ENCODE data around the gene GLRA3.
"Not testable (repeated sequence)": the region's sequence is repeated elsewhere in the genome, so short reads cannot be mapped to it uniquely, and the experiment has no call there.

GLRA3 gene

DNA sequence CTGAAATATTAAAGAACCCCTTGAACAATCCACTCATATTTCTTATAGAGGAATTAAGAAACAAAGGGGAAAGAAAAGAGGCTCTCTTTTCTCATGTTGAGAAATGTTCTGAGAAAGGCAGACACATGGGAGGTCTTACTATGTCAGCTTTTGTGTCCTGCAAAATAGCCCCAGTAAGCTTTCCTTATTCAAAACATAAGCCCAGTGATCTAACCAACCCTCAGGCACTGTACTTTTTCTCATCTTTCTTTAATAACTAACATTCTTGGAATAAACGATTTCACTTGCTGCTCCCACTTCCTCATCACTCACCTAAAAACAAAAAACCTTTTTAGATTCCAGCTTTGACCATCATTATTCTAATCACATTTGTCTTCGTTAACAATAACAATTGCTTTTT is 115.9 kb downstream of the GLRA3 start:
- DNase-seq: no peak

DNA sequence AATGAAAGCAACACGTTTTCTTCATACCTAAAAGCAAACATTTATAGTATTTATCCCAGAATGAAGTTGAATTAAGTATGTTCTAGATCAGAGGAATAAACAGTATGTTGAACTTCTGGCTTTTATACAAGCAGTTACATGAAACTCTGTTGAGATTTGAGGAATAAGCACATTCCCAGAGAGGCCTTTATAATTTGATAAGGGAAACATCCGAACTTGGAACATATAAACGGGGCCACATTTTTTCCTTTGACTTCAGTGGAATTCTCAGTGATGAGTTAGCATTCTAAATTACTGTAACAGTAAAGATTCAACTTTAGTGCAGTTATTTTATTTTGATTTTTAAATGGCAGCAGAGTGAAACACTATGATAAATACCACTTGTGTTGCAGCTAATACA is 119.5 kb downstream of the GLRA3 start:
- no peak for DNase-seq

DNA sequence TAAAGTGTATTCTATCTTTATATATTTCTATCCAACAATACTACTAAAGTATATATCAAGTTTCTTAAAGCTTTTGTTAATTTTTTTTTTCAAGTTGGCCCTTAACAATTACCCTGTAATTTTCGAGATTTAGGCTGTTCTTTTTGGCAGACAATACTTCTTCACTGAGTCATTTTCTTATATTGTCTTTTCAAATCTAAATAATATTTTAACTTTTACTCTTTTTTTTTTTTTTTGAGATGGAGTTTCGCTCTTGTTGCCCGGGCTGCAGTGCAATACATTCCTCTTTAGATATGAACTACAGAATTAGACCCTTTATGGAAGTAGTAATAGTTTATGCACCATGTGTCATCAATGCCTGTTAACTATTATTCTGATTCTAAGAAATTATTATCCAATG is 120.7 kb downstream of the GLRA3 start:
- no peak for DNase-seq

DNA sequence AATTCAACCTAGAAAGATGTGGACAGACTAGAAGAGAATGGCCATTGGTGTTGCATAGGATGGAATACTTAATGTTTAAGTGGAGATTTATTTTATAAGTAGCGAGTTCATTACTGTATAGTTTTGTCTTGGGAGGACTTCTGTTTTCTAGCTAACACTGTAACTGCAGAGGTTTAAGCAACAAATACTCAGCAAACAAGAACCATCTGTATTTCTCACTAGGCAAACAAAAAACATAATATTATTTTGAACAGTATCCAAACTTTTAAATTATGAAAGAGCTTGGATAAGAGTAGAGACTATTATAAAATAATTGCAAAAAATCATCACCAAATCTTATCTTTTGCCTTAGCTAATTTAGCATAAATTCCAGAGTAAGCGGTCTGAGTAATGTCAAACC is 121.1 kb downstream of the GLRA3 start:
- no peak for DNase-seq

DNA sequence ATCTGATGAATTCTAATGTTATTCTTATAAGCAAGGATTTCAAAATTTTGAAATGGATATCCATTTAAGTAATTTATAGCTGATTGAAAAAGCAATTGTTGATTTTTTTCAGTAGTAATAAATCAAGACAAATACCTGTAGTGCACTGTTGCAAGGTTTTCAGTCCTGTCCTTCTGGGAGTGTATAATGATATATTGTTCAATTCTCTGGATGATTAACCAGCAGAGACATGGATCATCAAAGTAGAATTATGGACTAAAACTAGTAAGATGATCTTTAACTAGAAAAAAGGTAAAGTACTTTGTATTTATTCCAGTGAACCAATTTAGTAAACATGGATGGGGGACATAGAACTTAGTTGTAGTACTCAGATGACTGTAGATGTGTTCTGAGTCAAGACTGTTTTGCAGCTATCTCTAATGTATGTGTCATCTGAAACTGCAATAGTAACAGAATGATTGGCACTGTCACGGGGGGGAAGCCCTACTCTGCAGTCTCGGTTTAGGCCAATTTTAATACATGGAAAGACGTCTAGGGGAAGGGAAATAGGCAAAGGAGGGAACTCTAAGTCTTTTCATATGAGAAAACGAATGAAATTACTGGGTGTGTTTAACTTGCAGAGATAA is 121.9 kb downstream of the GLRA3 start:
- DNase-seq: no peak

DNA sequence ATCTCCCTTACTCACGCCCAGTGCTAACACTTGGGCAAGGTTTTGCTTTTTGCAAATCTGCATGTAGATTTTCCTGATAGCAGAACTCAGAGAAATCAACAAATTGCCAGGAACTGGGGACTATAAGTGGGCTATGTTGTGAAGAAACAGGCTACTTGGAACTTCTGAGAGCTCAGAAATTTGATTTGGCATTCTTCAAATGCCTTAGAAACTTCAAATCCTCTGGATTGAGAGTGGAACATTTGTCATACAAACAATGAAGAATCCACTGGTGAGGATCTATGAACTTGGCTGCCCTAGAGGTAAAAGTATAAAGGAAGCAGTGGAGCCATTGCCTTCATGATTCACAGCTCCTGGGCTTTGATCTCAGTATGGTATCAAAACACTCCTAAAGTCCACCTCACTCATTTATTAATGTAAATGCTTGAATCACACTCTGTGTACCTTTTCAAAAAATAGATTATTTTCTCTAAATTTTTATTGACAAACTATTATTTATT is 126.0 kb downstream of the GLRA3 start:
- no peak for DNase-seq

DNA sequence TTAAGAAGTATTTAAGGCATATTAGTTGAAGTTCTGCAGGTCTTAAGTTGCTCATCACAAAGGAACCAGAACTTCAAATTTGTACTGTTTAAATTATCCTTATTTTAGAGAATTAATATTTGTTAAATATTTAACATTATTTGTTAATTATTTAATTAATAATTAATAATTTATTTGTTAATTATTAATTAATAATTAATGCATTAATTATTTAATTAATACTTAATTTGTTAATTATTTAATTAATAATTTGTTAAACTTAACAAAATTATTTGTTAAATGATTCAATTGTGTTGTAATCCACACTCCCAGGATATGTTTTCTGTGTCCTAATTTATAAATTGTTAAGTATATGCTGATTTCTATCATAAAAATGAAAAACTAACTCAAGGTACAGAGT is 129.4 kb downstream of the GLRA3 start:
- no peak for DNase-seq

DNA sequence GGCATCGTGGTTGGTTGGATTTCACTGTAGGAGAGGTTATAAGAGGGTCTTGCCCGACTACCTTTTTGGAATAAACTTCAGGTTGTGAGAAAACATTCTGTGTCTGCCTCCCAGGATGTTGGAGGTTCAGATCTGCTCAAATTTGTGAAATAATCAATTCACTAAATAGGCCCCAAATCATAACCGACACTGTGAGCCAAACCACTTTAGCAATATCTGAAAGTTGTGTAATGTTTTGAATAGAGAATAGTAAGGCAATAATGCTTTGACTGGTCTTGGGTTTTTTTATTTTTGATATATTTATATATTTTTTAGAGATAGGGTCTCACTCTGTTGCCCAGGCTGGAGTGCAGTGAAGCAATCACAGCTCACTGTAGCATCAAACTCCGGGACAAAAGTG is 131.2 kb downstream of the GLRA3 start:
- no peak for DNase-seq

DNA sequence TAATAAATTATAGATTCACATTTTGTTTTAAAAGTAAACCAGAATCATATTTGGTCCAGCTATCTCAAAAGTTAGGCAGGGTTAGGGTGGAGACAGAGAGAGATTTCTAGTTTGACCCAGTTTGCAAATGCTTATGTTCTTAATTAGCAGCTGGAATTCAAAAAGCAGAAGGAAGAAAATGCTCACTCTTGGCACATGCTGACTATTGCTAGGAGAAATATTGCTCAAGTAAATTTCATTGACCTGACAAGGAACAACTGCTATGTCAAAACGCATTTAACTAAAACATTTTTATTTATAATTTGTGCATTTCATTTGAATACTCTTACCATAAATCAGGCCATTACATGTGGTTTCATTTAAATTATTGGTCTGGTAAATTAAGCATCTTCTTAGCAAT is 131.8 kb downstream of the GLRA3 start:
- peak in 1 of 3 donors; percentile 24 for DNase-seq

DNA sequence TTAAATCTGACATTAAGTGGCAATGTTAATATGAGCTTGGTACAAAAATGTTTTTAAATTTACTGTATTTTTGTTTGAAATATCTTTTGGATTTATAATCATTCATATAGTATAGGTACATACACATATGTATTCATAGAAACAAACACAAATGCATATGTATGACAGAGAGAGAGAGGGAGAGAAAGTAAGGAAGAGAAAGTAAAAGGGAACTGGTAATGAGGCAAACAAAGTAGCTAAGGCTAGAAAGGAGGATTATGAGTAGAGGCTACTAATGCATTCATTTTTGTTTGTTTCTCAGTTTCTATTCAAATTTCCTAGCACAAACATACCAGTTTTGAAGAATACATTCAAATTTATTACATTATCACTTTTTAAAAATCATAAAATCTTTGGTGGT is 132.4 kb downstream of the GLRA3 start:
- no peak for DNase-seq

DNA sequence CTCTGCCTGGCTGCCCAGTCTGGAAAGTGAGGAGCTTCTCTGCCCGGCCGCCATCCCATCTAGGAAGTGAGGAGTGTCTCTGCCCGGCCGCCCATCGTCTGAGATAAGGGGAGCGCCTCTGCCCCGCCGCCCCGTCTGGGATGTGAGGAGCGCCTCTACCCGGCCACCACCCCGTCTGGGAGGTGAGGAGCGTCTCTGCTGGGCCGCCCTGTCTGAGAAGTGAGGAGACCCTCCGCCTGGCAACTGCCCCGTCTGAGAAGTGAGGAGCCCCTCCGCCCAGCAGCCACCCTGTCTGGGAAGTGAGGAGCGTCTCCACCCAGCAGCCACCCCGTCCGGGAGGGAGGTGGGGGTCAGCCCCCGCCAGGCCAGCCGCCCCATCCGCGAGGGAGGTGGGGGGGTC is 137.2 kb downstream of the GLRA3 start:
- not testable (repeated sequence) for DNase-seq

DNA sequence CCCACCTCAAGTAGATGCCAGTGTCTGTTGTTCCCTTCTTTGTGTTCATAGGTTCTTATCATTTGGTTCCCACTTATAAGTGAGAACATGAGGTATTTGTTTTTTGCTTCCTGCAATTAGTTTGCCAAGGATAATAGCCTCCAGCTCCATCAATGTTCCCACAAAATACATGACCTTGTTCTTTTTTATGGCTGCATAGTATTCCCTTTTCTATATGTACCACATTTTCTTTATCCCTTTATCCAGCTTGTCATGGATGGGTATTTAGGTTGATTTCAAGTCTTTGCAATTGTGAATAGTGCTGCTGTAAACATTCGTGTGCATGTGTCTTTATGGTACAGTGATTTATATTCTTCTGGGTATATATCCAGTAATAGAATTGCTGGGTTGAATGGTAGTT is 138.4 kb downstream of the GLRA3 start:
- no peak for DNase-seq

DNA sequence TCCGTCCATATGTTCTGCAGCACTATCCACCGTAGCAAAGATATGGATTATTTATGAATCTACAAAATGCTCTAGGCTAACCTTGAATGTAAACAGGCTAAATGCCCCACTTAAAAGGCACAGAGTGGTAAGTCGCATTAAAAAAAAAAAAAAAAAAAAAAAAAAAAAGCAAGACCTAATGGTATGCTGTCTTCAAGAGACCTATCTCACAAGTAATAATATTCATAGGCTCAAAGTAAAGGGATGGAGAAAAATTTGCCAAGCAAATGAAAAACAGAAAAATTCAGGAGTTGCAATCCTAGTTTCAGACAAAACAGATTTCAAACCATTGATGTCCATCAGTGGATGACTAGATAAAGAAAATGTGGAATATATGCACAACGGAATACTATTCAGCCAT is 139.4 kb downstream of the GLRA3 start:
- no peak for DNase-seq

DNA sequence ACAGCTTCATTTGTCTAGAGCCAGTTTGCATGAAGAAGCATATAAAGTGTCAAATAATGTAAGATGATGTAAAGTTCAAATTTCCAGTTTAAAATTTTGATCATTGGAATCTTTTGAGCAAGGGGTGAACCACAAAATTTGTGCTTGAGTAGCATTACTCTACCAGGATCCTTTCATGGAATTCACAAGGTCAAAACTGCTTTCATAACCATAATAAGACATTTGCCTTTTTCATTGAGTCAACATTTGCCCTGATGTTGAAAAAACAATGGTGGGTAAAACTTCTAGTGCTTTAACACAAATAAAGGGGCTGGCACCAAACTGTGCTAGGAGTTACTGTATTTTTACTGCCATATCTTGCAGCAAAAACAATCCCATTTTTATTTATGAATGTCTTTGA is 142.2 kb downstream of the GLRA3 start:
- no peak for DNase-seq

DNA sequence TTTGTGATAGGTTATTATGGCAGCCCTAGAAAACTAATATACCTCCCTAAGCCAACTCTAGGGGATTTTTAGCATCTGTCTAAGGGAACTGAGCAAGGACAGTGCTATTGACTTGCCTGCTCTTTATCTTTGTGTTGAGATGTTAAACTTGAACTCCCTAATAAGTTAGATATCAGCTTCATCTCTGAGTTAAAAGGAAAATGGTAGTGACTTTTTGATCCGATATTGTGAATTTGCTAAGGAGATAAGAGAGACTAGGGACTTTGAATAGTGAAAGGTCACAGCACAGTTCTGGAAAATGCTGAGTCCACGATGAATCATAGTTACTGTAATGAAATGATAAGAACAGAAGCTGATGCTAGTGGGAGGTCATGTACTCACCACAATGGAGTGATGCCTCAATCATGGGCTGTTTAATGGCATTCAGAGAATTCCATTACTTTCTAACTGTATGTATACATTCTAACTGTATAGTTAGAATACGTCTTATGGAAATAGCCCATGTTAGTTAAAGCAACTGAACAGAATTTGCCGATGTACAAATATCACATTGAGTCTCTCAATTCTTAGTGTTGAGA is 147.2 kb downstream of the GLRA3 start:
- no peak for DNase-seq

DNA sequence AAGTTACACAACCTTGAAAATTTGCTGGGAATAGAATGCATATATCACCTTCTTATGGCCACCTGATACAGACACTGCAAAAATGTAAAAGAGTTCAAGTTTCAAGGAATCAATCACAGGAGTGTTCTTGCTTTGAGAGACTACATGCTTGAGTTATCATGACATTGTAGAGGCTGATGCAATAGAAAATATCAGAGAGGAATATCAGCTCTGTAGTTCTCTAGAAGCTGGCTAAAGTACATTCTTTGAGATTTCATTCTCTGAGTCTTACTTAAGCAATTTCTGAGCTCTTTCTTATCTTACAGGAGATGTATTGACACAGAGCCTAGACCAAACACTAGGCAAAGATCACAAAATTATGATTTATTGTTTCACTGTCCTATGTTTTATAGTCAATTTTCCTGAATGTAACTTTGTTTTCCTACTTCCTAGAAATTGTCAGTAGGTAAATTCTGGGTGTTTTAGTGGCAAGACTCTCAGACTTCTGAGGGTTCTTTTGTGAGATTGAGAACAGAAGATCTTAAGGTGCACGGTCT is 154.7 kb downstream of the GLRA3 start:
- DNase-seq: no peak

DNA sequence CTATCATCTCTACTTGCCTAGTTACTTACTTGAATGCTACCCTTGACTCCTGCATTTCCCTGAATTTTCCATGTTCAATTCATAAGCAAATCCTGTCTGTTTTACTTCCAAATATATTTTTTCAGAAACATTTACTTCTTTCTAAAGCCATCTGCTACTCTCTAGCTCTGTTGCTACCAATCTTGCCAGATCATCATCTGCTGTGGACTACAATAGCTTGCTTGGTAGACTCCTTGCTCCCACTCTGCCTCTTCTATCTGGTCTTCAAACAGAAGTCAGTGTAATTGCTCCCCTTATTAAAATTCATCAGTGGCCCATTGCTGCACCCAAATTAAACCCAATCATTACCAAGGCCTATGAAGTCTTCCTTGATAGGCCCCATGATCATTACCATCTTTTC is 155.2 kb downstream of the GLRA3 start:
- DNase-seq: no peak

DNA sequence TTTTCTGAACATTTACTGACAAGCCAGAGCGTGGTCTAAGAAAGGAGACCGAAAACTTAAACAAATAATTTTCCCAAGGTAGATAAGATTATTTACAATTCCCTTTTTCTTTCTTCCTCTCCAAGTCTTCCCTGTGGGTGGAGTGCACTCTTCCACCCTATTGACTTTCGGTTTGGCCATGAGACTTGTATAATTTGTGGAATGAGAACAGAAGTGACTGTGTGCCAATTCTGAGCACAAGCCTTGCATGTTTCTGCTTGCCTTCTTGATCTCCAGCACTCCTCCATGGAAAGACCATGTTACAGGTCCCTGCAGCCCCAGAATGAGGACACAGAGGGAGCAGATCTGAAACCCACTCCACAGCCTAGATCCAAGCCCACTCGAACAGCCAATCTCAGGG is 156.8 kb downstream of the GLRA3 start:
- DNase-seq: no peak

DNA sequence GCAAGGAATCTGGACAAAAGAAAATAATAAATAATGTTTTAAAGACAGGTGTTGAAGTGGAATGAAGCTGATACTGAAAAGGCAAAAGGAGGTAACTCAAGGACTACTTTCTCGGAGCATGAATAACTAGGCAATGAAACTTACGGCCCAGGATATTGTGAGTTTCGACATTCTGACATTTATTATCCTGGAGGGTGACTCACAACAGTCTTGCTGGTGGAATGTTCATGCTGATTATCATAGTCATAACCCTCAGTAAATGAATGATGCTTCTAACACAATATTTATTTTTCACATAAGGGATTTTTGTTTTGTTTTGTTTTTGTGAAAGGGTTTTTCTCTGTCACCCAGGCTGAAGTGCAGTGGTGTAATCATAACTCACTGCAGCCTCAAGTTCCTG is 159.8 kb downstream of the GLRA3 start:
- no peak for DNase-seq

DNA sequence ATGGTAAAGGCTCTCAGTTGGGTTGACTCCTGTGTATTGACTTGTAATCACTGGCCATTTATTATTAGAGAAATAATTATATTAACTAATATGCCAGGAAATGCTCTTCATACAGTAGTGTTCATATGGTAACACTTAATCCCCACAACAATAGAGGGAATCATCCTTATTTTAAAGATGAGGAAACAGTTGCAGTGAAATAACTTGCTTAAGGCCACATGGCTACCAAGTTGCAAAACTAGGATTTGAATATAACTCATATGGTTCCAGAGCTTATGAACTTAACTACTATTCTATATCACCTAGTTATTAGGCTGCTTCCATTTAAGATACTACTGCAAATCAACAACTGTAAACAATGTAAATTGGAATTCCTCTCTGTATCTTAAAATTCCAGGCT is 163.2 kb downstream of the GLRA3 start:
- DNase-seq: no peak

DNA sequence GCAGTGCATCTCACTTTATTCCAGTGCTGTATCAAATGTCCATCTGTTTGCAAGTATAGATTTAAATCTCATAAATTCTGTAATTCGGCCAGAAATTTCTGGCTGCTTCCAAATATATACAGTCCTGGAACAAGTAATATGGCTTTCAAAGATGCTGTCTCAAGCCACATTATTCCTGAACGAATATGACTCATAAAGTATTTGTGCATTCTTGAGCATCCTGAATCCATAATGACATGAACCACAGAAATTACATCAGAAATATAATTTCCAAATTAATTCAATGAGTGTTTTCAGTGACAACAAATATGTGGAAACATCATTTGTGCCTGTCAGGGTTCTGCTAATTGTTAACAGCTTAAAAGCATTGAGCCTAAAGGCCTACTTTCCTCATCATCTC is 165.8 kb downstream of the GLRA3 start:
- DNase-seq: no peak

DNA sequence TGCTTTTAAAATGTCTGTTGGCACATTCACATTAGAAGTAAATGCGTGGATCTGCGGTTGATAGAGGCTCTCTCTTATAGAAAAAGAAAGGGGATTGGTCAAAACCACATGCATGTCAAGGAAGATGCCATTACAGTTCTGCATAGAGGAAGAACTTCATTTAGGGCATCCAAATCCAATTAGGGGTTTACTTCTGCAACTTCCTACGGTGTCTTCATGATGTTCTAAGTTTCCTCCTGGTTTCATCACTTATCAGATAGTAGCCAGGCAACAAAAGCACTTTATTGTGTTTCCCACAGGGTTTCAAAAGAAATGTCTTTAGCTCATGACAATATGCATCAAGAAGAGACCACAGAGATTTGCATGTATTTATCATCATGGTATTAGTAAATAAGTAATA is 170.8 kb downstream of the GLRA3 start:
- no peak for DNase-seq

DNA sequence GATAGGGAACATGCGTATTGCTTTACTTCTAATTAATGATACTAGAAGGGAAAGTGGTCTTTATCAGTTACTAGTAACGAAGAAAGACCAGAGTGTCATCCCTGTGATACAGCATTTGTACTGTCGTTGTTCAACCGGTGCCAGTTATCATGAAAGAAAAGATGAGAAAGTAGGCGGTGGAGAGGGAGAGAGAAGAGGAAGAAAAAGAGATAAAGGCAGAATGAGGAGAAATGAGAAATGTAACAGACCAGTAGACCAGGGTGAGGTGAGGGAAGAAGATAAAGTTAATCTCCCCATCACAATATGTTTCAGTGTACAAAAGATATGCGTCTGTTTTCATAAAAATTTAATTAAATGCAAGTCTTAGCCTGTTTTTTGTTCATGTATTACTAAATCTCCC is 171.6 kb downstream of the GLRA3 start:
- DNase-seq: no peak

DNA sequence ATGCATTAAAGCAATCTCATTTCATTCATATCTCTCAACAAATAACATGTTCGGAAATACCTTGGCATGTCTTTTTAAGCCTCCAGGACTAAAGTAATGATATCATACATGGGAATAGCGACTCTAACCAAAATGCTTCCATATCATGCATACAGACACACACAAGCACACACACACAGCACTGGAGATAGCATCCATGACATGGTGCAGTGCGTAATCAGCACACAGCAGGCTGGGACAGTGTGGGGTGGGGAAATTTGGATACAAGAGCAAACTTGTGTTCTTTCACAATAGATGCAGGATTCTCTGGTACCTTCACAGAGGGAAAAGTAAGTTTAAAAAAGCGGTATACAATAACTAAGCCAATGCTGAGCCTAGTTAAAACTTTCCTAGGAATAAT is 174.4 kb downstream of the GLRA3 start:
- DNase-seq: no peak

Measured in suppressor macrophage treated with lipopolysaccharide for 1 hour (primary cell).